GM23338 (cell line): Measurements from ENCODE around the gene PVALB. TPM values are rescaled to one million over a fixed set of nuclear protein-coding genes. Genes with fewer than 3 reads are reported as not detected.

ENCODE experiments used
- ATAC-seq: fragments of 200-7000 bp; cut with Tn5 transposase; 3 replicates; pipeline ENCODE4 v1.9.1; 2020
- DNase-seq: peaks from one replicate; pipeline ENCODE4 v3.0.0-alpha.2; 2015; ENCODE audit warnings: low spot score
- H2AFZ ChIP-seq: fragments of 200-600 bp; sonication (generic); 2 replicates; pipeline ENCODE4 v1.8.0; 2016; ENCODE audit warnings: antibody characterized with exemption, mild to moderate bottlenecking, moderate library complexity
- H3F3A ChIP-seq: fragments of 200-600 bp; sonication (generic); replicated peaks from 2 replicates; pipeline ENCODE4 v1.8.0; 2017; ENCODE audit warnings: antibody characterized with exemption, mixed run types, low read depth
- H3K27ac ChIP-seq: fragments of 200-600 bp; sonication (generic); 2 replicates; pipeline ENCODE4 v1.6.1; 2016; ENCODE audit warnings: low read depth
- H3K27me3 ChIP-seq: fragments of 200-600 bp; sonication (generic); 2 replicates; pipeline ENCODE4 v1.8.0; 2016; ENCODE audit warnings: mild to moderate bottlenecking, mixed run types, moderate library complexity; ENCODE audit not compliant: insufficient read depth
- H3K36me3 ChIP-seq: fragments of 200-600 bp; sonication (generic); 2 replicates; pipeline ENCODE4 v1.8.0; 2016; ENCODE audit warnings: mild to moderate bottlenecking; ENCODE audit not compliant: insufficient read depth
- H3K4me1 ChIP-seq: fragments of 200-600 bp; sonication (generic); 2 replicates; pipeline ENCODE4 v1.8.0; 2016; ENCODE audit warnings: mild to moderate bottlenecking, moderate library complexity; ENCODE audit not compliant: insufficient read depth
- H3K4me2 ChIP-seq: fragments of 200-600 bp; sonication (generic); 2 replicates; pipeline ENCODE4 v1.7.1; 2017; ENCODE audit warnings: mixed run types
- H3K4me3 ChIP-seq: fragments of 200-600 bp; sonication (generic); 2 replicates; pipeline ENCODE4 v1.6.1; 2016; ENCODE audit warnings: mixed run types
- H3K79me2 ChIP-seq: fragments of 200-600 bp; sonication (generic); replicated peaks from 2 replicates; pipeline ENCODE4 v1.8.0; 2017; ENCODE audit warnings: mild to moderate bottlenecking; ENCODE audit not compliant: insufficient read depth
- H3K9me2 ChIP-seq: fragments of 200-600 bp; sonication (generic); 2 replicates; pipeline ENCODE4 v1.8.0; 2017; ENCODE audit not compliant: insufficient read depth
- H4K20me1 ChIP-seq: fragments of 200-600 bp; sonication (generic); replicated peaks from 2 replicates; pipeline ENCODE4 v1.8.0; 2017; ENCODE audit warnings: mild to moderate bottlenecking; ENCODE audit not compliant: insufficient read depth
- H3K27ac Mint-ChIP-seq: 2 replicates; pipeline ENCODE4 v1.8.0; 2020; ENCODE audit warnings: inconsistent platforms, mild to moderate bottlenecking, moderate library complexity, mixed read lengths
- H3K27me3 Mint-ChIP-seq: 3 replicates; pipeline ENCODE4 v1.8.0; 2022; ENCODE audit warnings: low read depth, mild to moderate bottlenecking, moderate library complexity, mixed read lengths, inconsistent platforms; ENCODE audit not compliant: insufficient read depth, poor library complexity
- H3K36me3 Mint-ChIP-seq: 3 replicates; pipeline ENCODE4 v1.8.0; 2021; ENCODE audit warnings: low read depth, mild to moderate bottlenecking, inconsistent platforms, moderate library complexity, mixed read lengths
- H3K4me1 Mint-ChIP-seq: 3 replicates; pipeline ENCODE4 v1.8.0; 2020; ENCODE audit warnings: mild to moderate bottlenecking, inconsistent platforms, mixed read lengths
- H3K4me3 Mint-ChIP-seq: 3 replicates; pipeline ENCODE4 v1.8.0; 2021; ENCODE audit warnings: moderate library complexity, mild to moderate bottlenecking, inconsistent platforms, mixed read lengths
- H3K9me3 Mint-ChIP-seq: 3 replicates; pipeline ENCODE4 v1.8.0; 2020; ENCODE audit warnings: moderate library complexity, mild to moderate bottlenecking, inconsistent platforms, mixed read lengths
- CREB1 ChIP-seq: fragments of 250-450 bp; sonication (Bioruptor Pico); IDR thresholded peaks from 2 replicates; pipeline ENCODE4 v1.5.0; 2020; ENCODE audit warnings: low read depth, mild to moderate bottlenecking, moderate library complexity
- EZH2 ChIP-seq: fragments of 200-600 bp; sonication (generic); IDR thresholded peaks from one replicate; pipeline ENCODE4 v1.8.0; 2017; ENCODE audit warnings: antibody characterized with exemption, mild to moderate bottlenecking, low read depth; ENCODE audit not compliant: unreplicated experiment
- NANOG ChIP-seq: IDR thresholded peaks from 2 replicates; pipeline ENCODE4 v1.6.1; 2016; ENCODE audit warnings: antibody characterized with exemption, borderline replicate concordance
- STAT1 ChIP-seq: IDR thresholded peaks from one replicate; pipeline ENCODE4 v1.6.1; 2016; ENCODE audit warnings: antibody characterized with exemption; ENCODE audit not compliant: unreplicated experiment
- ZNF331 ChIP-seq: fragments of 250-450 bp; sonication (Bioruptor Pico); IDR thresholded peaks from 2 replicates; pipeline ENCODE4 v1.5.0; 2020; ENCODE audit warnings: low read depth, mild to moderate bottlenecking, moderate library complexity
- polyA plus RNA-seq: library from polyadenylated mRNA; unstranded; fragments of >200 nt; fragmentation: Nextera tagmentation; extraction: Ambion mirVana; gene quantifications from 2 replicates; pipeline ENCODE4 v1.2.1, GENCODE V29; 2016
- total RNA-seq: library from RNA; depleted of rRNA; stranded (reverse); fragments of >200 nt; shearing (Covaris generic); gene quantifications from 2 replicates; pipeline ENCODE4 v1.2.3, GENCODE V29; 2014
- TF ChIP-seq, protein P1 (sequence below): IDR thresholded peaks from one replicate; pipeline ENCODE4 v1.6.1; 2018; ENCODE audit warnings: antibody characterized with exemption; ENCODE audit not compliant: unreplicated experiment
- TF ChIP-seq, protein P2 (sequence below): fragments of 250-450 bp; sonication (Bioruptor Pico); IDR thresholded peaks from 2 replicates; pipeline ENCODE4 v1.5.0; 2020; ENCODE audit warnings: mild to moderate bottlenecking, moderate library complexity
- TF ChIP-seq, protein P3 (sequence below): IDR thresholded peaks from 2 replicates; pipeline ENCODE4 v1.6.1; 2016; ENCODE audit warnings: antibody characterized with exemption

Gene PVALB
- total and polyA plus RNA-seq, 2 experiments from 2014 or later: 7.9 TPM; not detected in 1

DNA sequence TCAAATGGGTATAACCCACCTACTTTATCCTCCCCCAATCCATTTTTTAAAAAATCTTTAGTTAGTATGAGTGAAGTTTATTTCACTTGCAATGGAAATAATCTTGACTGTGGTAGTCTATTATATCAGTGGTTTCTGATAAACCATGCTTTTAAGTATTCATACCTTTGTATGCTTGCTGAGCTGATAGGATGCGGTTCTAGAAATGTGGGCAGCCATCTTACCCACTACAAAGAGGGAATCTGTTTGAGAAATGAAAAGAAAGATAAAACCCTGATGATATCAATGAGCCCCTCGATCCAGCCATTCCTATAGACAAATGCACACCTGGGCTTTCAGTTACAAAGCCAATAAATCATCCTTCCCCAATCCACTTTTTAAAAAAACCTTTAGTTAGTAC is 13.8 kb upstream of the PVALB start:
- H3K27me3 ChIP-seq: no peaks in the 10 kb centered on the region
- TF ChIP-seq NANOG: no peak
- no peak for TF ChIP-seq EZH2
- TF ChIP-seq, protein P1, sequence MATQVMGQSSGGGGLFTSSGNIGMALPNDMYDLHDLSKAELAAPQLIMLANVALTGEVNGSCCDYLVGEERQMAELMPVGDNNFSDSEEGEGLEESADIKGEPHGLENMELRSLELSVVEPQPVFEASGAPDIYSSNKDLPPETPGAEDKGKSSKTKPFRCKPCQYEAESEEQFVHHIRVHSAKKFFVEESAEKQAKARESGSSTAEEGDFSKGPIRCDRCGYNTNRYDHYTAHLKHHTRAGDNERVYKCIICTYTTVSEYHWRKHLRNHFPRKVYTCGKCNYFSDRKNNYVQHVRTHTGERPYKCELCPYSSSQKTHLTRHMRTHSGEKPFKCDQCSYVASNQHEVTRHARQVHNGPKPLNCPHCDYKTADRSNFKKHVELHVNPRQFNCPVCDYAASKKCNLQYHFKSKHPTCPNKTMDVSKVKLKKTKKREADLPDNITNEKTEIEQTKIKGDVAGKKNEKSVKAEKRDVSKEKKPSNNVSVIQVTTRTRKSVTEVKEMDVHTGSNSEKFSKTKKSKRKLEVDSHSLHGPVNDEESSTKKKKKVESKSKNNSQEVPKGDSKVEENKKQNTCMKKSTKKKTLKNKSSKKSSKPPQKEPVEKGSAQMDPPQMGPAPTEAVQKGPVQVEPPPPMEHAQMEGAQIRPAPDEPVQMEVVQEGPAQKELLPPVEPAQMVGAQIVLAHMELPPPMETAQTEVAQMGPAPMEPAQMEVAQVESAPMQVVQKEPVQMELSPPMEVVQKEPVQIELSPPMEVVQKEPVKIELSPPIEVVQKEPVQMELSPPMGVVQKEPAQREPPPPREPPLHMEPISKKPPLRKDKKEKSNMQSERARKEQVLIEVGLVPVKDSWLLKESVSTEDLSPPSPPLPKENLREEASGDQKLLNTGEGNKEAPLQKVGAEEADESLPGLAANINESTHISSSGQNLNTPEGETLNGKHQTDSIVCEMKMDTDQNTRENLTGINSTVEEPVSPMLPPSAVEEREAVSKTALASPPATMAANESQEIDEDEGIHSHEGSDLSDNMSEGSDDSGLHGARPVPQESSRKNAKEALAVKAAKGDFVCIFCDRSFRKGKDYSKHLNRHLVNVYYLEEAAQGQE: no peak
- TF ChIP-seq, protein P2, sequence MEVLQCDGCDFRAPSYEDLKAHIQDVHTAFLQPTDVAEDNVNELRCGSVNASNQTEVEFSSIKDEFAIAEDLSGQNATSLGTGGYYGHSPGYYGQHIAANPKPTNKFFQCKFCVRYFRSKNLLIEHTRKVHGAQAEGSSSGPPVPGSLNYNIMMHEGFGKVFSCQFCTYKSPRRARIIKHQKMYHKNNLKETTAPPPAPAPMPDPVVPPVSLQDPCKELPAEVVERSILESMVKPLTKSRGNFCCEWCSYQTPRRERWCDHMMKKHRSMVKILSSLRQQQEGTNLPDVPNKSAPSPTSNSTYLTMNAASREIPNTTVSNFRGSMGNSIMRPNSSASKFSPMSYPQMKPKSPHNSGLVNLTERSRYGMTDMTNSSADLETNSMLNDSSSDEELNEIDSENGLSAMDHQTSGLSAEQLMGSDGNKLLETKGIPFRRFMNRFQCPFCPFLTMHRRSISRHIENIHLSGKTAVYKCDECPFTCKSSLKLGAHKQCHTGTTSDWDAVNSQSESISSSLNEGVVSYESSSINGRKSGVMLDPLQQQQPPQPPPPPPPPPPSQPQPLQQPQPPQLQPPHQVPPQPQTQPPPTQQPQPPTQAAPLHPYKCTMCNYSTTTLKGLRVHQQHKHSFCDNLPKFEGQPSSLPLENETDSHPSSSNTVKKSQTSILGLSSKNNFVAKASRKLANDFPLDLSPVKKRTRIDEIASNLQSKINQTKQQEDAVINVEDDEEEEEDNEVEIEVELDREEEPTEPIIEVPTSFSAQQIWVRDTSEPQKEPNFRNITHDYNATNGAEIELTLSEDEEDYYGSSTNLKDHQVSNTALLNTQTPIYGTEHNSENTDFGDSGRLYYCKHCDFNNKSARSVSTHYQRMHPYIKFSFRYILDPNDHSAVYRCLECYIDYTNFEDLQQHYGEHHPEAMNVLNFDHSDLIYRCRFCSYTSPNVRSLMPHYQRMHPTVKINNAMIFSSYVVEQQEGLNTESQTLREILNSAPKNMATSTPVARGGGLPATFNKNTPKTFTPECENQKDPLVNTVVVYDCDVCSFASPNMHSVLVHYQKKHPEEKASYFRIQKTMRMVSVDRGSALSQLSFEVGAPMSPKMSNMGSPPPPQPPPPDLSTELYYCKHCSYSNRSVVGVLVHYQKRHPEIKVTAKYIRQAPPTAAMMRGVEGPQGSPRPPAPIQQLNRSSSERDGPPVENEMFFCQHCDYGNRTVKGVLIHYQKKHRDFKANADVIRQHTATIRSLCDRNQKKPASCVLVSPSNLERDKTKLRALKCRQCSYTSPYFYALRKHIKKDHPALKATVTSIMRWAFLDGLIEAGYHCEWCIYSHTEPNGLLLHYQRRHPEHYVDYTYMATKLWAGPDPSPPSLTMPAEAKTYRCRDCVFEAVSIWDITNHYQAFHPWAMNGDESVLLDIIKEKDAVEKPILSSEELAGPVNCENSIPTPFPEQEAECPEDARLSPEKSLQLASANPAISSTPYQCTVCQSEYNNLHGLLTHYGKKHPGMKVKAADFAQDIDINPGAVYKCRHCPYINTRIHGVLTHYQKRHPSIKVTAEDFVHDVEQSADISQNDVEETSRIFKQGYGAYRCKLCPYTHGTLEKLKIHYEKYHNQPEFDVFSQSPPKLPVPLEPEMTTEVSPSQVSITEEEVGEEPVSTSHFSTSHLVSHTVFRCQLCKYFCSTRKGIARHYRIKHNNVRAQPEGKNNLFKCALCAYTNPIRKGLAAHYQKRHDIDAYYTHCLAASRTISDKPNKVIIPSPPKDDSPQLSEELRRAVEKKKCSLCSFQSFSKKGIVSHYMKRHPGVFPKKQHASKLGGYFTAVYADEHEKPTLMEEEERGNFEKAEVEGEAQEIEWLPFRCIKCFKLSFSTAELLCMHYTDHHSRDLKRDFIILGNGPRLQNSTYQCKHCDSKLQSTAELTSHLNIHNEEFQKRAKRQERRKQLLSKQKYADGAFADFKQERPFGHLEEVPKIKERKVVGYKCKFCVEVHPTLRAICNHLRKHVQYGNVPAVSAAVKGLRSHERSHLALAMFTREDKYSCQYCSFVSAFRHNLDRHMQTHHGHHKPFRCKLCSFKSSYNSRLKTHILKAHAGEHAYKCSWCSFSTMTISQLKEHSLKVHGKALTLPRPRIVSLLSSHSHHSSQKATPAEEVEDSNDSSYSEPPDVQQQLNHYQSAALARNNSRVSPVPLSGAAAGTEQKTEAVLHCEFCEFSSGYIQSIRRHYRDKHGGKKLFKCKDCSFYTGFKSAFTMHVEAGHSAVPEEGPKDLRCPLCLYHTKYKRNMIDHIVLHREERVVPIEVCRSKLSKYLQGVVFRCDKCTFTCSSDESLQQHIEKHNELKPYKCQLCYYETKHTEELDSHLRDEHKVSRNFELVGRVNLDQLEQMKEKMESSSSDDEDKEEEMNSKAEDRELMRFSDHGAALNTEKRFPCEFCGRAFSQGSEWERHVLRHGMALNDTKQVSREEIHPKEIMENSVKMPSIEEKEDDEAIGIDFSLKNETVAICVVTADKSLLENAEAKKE (CRISPR knock-in tag): no peak
- no peak for TF ChIP-seq ZNF331 (CRISPR knock-in tag)
- TF ChIP-seq, protein P3, sequence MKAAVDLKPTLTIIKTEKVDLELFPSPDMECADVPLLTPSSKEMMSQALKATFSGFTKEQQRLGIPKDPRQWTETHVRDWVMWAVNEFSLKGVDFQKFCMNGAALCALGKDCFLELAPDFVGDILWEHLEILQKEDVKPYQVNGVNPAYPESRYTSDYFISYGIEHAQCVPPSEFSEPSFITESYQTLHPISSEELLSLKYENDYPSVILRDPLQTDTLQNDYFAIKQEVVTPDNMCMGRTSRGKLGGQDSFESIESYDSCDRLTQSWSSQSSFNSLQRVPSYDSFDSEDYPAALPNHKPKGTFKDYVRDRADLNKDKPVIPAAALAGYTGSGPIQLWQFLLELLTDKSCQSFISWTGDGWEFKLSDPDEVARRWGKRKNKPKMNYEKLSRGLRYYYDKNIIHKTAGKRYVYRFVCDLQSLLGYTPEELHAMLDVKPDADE: no peak
- TF ChIP-seq CREB1: no peak
- TF ChIP-seq STAT1: no peak
- no peaks in the 10 kb centered on the region for H3K79me2 ChIP-seq
- H4K20me1 ChIP-seq: no peaks in the 10 kb centered on the region
- Mint-ChIP-seq H3K9me3 (peaks cover 2% of the 10 kb centered on the region; the same call in 1 of the 3 replicates), H3K36me3 (no peaks in the 10 kb centered on the region), H3K27me3 (peaks cover 5% of the 10 kb centered on the region), H3K27ac (no peak overlapping the region), H3K4me1 (no peaks in the 10 kb centered on the region), H3K4me3 (no peak overlapping the region)
- H2AFZ ChIP-seq: no peak overlapping the region
- H3K36me3 ChIP-seq: no peaks in the 10 kb centered on the region
- no peaks in the 10 kb centered on the region for H3F3A ChIP-seq
- no peak overlapping the region for H3K4me2 ChIP-seq
- no peak for ATAC-seq
- H3K4me1 ChIP-seq: no peaks in the 10 kb centered on the region
- H3K9me2 ChIP-seq: no peaks in the 10 kb centered on the region
- H3K27ac ChIP-seq: no peak overlapping the region
- no peak overlapping the region for H3K4me3 ChIP-seq
- no peak for DNase-seq
